Peyer's patch (tissue), 4 donors: ENCODE measurements around the gene BSPRY. TPM values are rescaled to one million over a fixed set of nuclear protein-coding genes. Genes with fewer than 3 reads are reported as not detected.

ENCODE experiments used
- DNase-seq, 3 donors: peaks; one replicate each; pipeline ENCODE4 v3.0.0-alpha.2; 2017 to 2019
- H3K27ac ChIP-seq, 4 donors: fragments of 200-600 bp; sonication (generic); one replicate each; pipeline ENCODE4 v1.5.1; 2016 to 2019
- H3K27me3 ChIP-seq, 2 donors: fragments of 200-600 bp; sonication (generic); one replicate each; pipeline ENCODE4 v1.5.1; 2019
- H3K36me3 ChIP-seq, 3 donors: fragments of 200-600 bp; sonication (generic); one replicate each; pipeline ENCODE4 v1.5.1; 2016 to 2019
- H3K4me1 ChIP-seq, 4 donors: fragments of 200-600 bp; sonication (generic); one replicate each; pipeline ENCODE4 v1.5.1; 2016 to 2019
- H3K4me3 ChIP-seq, 4 donors: fragments of 200-600 bp; sonication (generic); 1 replicate in 3 of 4; 2 replicates in 1 of 4; pipeline ENCODE4 v1.5.1; 2016 to 2019; ENCODE audit warnings: mild to moderate bottlenecking in 1 of 4
- H3K9me3 ChIP-seq, 4 donors: fragments of 200-600 bp; sonication (generic); one replicate each; pipeline ENCODE4 v1.5.1; 2016 to 2019; ENCODE audit warnings: mild to moderate bottlenecking in 1 of 4
- CTCF ChIP-seq, 6 experiments: fragments of 450-650 bp in 4 of 6; fragments of 200-600 bp in 2 of 6; sonication (generic) in 1 of 6; IDR thresholded peaks; one replicate each; pipeline ENCODE4 v1.5.1; 2017 to 2019; ENCODE audit warnings: antibody characterized with exemption in 6 of 6, mild to moderate bottlenecking in 3 of 6, moderate library complexity in 1 of 6
- POLR2A ChIP-seq, 2 donors: fragments of 450-650 bp; IDR thresholded peaks; one replicate each; pipeline ENCODE4 v1.5.1; 2017; ENCODE audit warnings: antibody characterized with exemption in 2 of 2, mild to moderate bottlenecking in 2 of 2, moderate library complexity in 2 of 2
- total RNA-seq, 4 donors: library from RNA; depleted of rRNA; stranded (reverse); fragments of >200 nt; gene quantifications; one replicate each; pipeline ENCODE4 v1.1.0, GENCODE V29; 2016

Gene BSPRY
- total RNA-seq, 4 donors from 2014 or later: 11.6 to 20.8 (median 15.8) TPM

DNA sequence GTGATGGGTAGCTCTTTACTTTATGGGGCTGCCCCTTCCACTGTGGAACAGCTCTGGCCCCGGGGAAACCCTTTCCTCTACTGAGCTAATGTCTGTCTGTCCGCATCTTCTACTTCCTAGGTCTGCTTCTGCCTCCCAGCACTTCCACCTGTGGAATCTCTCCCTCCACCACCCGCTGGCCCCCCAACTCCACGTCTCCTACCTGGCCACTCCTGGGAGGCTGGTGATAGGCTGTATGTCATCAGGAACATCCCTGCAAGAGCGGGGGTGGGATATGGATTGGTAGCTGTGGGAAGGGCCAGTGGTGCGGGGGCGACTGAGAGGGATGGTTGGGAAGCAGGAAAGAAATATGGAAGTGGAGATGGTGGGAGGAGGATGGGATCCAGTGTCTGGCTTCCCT is 42.6 kb downstream of the BSPRY start:
- Histone ChIP-seq H3K36me3 (peaks cover 0 to 61% (median 0%) of the 10 kb centered on the region in 3 donors), H3K4me3 (no peak overlapping the region), H3K27me3 (no peaks in the 10 kb centered on the region), H3K9me3 (no peaks in the 10 kb centered on the region), H3K27ac (no peak overlapping the region), H3K4me1 (peaks cover 0 to 30% (median 7%) of the 10 kb centered on the region in 4 donors)
- no peak for DNase-seq
- TF ChIP-seq CTCF (IDR thresholded peaks at IDR 0.05) (no peak), POLR2A (IDR thresholded peaks at IDR 0.05) (no peak)

DNA sequence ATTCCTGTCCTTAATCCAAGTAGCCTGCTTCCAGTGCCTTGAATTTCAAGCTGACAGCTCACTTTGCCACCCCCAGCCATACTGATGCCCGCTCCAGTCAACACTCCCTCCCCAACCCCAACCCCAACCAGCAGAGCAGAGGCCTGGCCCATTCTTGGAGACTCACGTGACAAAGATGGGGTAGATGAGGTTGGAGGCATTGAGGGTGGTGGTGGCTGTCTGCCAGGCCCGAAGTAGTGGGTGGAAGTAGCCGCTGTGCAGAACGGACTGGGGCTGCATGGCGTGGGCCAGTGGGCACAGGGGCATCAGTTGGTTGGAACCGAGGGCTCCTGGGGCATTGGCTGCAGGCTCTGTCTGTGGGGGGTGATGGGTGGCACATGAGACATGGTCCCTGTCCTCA is 43.9 kb downstream of the BSPRY start:
- peaks cover 0 to 27% (median 3%) of the 10 kb centered on the region in 4 donors for H3K4me1 ChIP-seq
- H3K27ac ChIP-seq: no peak overlapping the region
- no peak for DNase-seq
- H3K36me3 ChIP-seq: peaks cover 0 to 56% (median 0%) of the 10 kb centered on the region in 3 donors
- no peak overlapping the region for H3K4me3 ChIP-seq
- TF ChIP-seq CTCF (IDR thresholded peaks at IDR 0.05) (no peak), POLR2A (IDR thresholded peaks at IDR 0.05) (no peak)
- no peaks in the 10 kb centered on the region for H3K9me3 ChIP-seq
- H3K27me3 ChIP-seq: no peaks in the 10 kb centered on the region

- Histone ChIP-seq H3K9me3 (no peaks in the 10 kb centered on the region), H3K4me1 (peaks cover 0 to 26% (median 6%) of the 10 kb centered on the region in 4 donors), H3K4me3 (no peak overlapping the region), H3K27me3 (no peaks in the 10 kb centered on the region), H3K27ac (peak overlapping the region in 2 of 4 donors; percentile 47 to 63), H3K36me3 (peaks cover 0 to 36% (median 0%) of the 10 kb centered on the region in 3 donors)
- TF ChIP-seq CTCF (IDR thresholded peaks at IDR 0.05) (no peak), POLR2A (IDR thresholded peaks at IDR 0.05) (peak in 1 of 2 donors; percentile 17)
- DNase-seq: peak in 1 of 3 donors; percentile 68
Observed at GRCh38 chr9:113395000-113395861, 45.9 kb downstream of the BSPRY start.

- Histone ChIP-seq H3K4me1 (peaks cover 0 to 35% (median 9%) of the 10 kb centered on the region in 4 donors), H3K27ac (no peak overlapping the region), H3K27me3 (no peaks in the 10 kb centered on the region), H3K9me3 (no peaks in the 10 kb centered on the region), H3K4me3 (no peak overlapping the region), H3K36me3 (peaks cover 0 to 17% (median 0%) of the 10 kb centered on the region in 3 donors)
- no peak for DNase-seq
- TF ChIP-seq CTCF (IDR thresholded peaks at IDR 0.05): no peak
- no peak for TF ChIP-seq POLR2A (IDR thresholded peaks at IDR 0.05)
Observed at GRCh38 chr9:113397203-113397631, 47.9 kb downstream of the BSPRY start.

DNA sequence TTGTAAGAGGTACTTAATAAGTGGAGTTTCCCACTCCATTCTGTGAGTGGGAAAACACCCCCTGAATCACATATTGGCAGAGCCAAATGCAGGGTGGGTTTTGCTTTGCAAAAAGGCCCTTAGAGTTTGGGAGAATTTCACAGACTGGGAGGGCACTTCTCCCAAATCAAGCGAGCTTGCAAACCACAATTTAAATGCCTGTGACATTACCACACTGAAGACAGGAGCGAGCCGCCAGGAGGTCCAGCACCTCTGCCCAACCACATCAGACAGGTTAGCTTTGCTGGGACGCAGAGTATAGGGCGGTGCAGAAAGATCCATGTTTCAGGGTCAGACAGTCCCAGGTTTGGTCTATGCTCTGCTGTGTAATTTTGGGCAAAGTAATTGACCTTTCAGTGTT is 49.5 kb downstream of the BSPRY start:
- Histone ChIP-seq H3K9me3 (no peaks in the 10 kb centered on the region), H3K36me3 (peaks cover 0 to 5% (median 0%) of the 10 kb centered on the region in 3 donors), H3K27me3 (no peaks in the 10 kb centered on the region), H3K4me3 (no peak overlapping the region), H3K27ac (no peak overlapping the region), H3K4me1 (peaks cover 0 to 35% (median 9%) of the 10 kb centered on the region in 4 donors)
- DNase-seq: no peak
- TF ChIP-seq POLR2A (IDR thresholded peaks at IDR 0.05): no peak
- TF ChIP-seq CTCF (IDR thresholded peaks at IDR 0.05): no peak
